ENCODE data around the gene MRPL2.

DNA sequence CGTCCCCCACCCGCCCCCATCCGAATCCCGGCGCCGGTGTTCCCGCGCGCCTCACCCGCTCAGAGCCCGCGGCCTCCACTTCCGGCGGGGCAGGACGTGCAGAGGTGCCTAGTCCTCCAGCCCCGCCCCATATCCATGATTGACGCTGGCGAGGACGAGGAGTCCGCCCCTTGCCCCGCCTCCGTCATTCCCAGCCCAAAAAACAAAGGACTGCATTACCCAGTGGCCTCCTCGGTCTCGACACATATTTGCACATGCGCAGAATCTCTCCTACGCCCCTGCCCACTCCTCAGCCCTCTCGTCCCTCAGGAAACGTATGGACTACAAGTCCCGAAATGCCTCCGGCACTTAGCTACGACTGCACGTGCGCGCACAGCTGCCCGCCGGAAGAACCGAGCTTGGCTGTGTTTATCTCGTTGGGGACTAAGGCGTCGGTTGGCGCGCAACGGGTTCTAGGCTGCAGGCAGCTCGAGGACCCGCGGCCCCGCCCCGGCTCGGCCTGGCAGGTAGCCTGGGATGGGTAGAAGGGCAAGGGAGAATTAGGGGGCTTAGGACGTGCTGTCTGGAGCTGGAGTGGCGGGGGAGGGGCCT lies 45.3 kb downstream of the MRPL2 start, which contains the start of the genes KLHDC3 and MEA1:
- TF ChIP-seq, protein P1, sequence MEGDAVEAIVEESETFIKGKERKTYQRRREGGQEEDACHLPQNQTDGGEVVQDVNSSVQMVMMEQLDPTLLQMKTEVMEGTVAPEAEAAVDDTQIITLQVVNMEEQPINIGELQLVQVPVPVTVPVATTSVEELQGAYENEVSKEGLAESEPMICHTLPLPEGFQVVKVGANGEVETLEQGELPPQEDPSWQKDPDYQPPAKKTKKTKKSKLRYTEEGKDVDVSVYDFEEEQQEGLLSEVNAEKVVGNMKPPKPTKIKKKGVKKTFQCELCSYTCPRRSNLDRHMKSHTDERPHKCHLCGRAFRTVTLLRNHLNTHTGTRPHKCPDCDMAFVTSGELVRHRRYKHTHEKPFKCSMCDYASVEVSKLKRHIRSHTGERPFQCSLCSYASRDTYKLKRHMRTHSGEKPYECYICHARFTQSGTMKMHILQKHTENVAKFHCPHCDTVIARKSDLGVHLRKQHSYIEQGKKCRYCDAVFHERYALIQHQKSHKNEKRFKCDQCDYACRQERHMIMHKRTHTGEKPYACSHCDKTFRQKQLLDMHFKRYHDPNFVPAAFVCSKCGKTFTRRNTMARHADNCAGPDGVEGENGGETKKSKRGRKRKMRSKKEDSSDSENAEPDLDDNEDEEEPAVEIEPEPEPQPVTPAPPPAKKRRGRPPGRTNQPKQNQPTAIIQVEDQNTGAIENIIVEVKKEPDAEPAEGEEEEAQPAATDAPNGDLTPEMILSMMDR (conservative IDR thresholded peaks at IDR 0.05), result no peak
- no peak for TF ChIP-seq EZH2 (IDR thresholded peaks at IDR 0.05; ENCODE audit: low read depth)

Data from PC-9 (cell line).